ENCODE results near the gene CECR2.

The CECR2 gene

GRCh38 chr22:17349172-17349571 lies 20.1 kb upstream of the CECR2 start:
- H3K36me3 ChIP-seq (ENCODE audit: low read depth) = no peaks in the 10 kb centered on the region
- no peak for TF ChIP-seq CTCF (IDR thresholded peaks at IDR 0.05; ENCODE audit: poor library complexity, severe bottlenecking)
- DNase-seq (ENCODE audit: low spot score) (no peak), ATAC-seq (ENCODE audit: low read depth) (no peak)
- H3K4me1 ChIP-seq (ENCODE audit: insufficient read depth, poor library complexity, severe bottlenecking) = peaks cover 8% of the 10 kb centered on the region
- no peaks in the 10 kb centered on the region for H3K9me3 ChIP-seq (ENCODE audit: severe bottlenecking)
- H3K27ac ChIP-seq (ENCODE audit: poor library complexity, severe bottlenecking) = no peak overlapping the region
- no peak overlapping the region for H3K4me3 ChIP-seq (ENCODE audit: severe bottlenecking)
- H3K27me3 ChIP-seq (ENCODE audit: insufficient read depth, poor library complexity, severe bottlenecking) = no peaks in the 10 kb centered on the region

GRCh38 chr22:17350292-17350691 lies 19.0 kb upstream of the CECR2 start:
- Histone ChIP-seq H3K4me1 (ENCODE audit: insufficient read depth, poor library complexity, severe bottlenecking) (peaks cover 8% of the 10 kb centered on the region), H3K36me3 (ENCODE audit: low read depth) (no peaks in the 10 kb centered on the region), H3K27me3 (ENCODE audit: insufficient read depth, poor library complexity, severe bottlenecking) (no peaks in the 10 kb centered on the region), H3K4me3 (ENCODE audit: severe bottlenecking) (no peak overlapping the region), H3K9me3 (ENCODE audit: severe bottlenecking) (no peaks in the 10 kb centered on the region), H3K27ac (ENCODE audit: poor library complexity, severe bottlenecking) (no peak overlapping the region)
- TF ChIP-seq CTCF (IDR thresholded peaks at IDR 0.05; ENCODE audit: poor library complexity, severe bottlenecking) = no peak
- no peak for DNase-seq (ENCODE audit: low spot score)
- no peak for ATAC-seq (ENCODE audit: low read depth)

GRCh38 chr22:17352798-17353197 lies 16.5 kb upstream of the CECR2 start:
- TF ChIP-seq CTCF (IDR thresholded peaks at IDR 0.05; ENCODE audit: poor library complexity, severe bottlenecking) = no peak
- DNase-seq (ENCODE audit: low spot score) (no peak), ATAC-seq (ENCODE audit: low read depth) (no peak)
- Histone ChIP-seq H3K9me3 (ENCODE audit: severe bottlenecking) (no peaks in the 10 kb centered on the region), H3K27me3 (ENCODE audit: insufficient read depth, poor library complexity, severe bottlenecking) (no peaks in the 10 kb centered on the region), H3K4me1 (ENCODE audit: insufficient read depth, poor library complexity, severe bottlenecking) (no peaks in the 10 kb centered on the region), H3K36me3 (ENCODE audit: low read depth) (no peaks in the 10 kb centered on the region), H3K27ac (ENCODE audit: poor library complexity, severe bottlenecking) (no peak overlapping the region), H3K4me3 (ENCODE audit: severe bottlenecking) (no peak overlapping the region)

GRCh38 chr22:17357688-17358087 lies 11.6 kb upstream of the CECR2 start:
- TF ChIP-seq CTCF (IDR thresholded peaks at IDR 0.05; ENCODE audit: poor library complexity, severe bottlenecking) = no peak
- no peaks in the 10 kb centered on the region for H3K4me1 ChIP-seq (ENCODE audit: insufficient read depth, poor library complexity, severe bottlenecking)
- H3K4me3 ChIP-seq (ENCODE audit: severe bottlenecking) = no peak overlapping the region
- H3K36me3 ChIP-seq (ENCODE audit: low read depth) = no peaks in the 10 kb centered on the region
- ATAC-seq (ENCODE audit: low read depth) (no peak), DNase-seq (ENCODE audit: low spot score) (no peak)
- H3K27ac ChIP-seq (ENCODE audit: poor library complexity, severe bottlenecking) = no peak overlapping the region
- no peaks in the 10 kb centered on the region for H3K9me3 ChIP-seq (ENCODE audit: severe bottlenecking)
- no peaks in the 10 kb centered on the region for H3K27me3 ChIP-seq (ENCODE audit: insufficient read depth, poor library complexity, severe bottlenecking)

GRCh38 chr22:17358415-17358814 lies 10.8 kb upstream of the CECR2 start:
- no peak for TF ChIP-seq CTCF (IDR thresholded peaks at IDR 0.05; ENCODE audit: poor library complexity, severe bottlenecking)
- H3K27ac ChIP-seq (ENCODE audit: poor library complexity, severe bottlenecking) = no peak overlapping the region
- no peak overlapping the region for H3K4me3 ChIP-seq (ENCODE audit: severe bottlenecking)
- H3K36me3 ChIP-seq (ENCODE audit: low read depth) = no peaks in the 10 kb centered on the region
- H3K4me1 ChIP-seq (ENCODE audit: insufficient read depth, poor library complexity, severe bottlenecking) = no peaks in the 10 kb centered on the region
- DNase-seq (ENCODE audit: low spot score) (no peak), ATAC-seq (ENCODE audit: low read depth) (no peak)
- H3K27me3 ChIP-seq (ENCODE audit: insufficient read depth, poor library complexity, severe bottlenecking) = no peaks in the 10 kb centered on the region
- H3K9me3 ChIP-seq (ENCODE audit: severe bottlenecking) = no peaks in the 10 kb centered on the region
